Hepatocyte (in vitro differentiated cells): ENCODE data around the gene RBM39.

Experiments used
- CTCF ChIP-seq: fragments of 200-600 bp; sonication (generic); IDR thresholded peaks from 2 replicates; pipeline ENCODE4 v1.5.1; 2016; ENCODE audit warnings: antibody characterized with exemption, mild to moderate bottlenecking; ENCODE audit not compliant: poor library complexity
- EZH2 ChIP-seq: fragments of 200-600 bp; sonication (generic); IDR thresholded peaks from 2 replicates; pipeline ENCODE4 v1.6.1; 2016; ENCODE audit warnings: antibody characterized with exemption, mild to moderate bottlenecking, borderline replicate concordance

DNA sequence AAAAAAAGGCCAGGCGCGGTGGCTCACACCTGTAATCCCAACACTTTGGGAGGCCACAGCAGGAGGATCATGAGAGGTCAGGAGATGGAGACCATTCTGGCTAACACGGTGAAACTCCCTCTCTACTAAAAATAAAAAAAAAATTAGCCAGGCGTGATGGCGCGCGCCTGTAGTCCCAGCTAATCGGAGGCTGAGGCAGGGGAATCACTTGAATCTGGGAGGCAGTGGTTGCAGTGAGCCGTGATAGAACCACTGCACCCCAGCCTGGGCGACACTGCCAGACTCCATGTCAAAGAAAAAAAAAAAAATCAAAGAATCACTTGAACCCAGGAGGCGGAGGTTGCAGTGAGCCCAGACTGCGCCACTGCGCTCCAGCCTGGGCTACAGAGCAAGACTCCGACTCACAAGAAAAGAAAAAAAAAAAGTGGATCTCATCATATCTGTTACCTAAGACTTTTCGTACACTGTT is 4.2 kb downstream of the RBM39 start:
- TF ChIP-seq EZH2: no peak
- no peak for TF ChIP-seq CTCF
